HG03095 (cell line): ENCODE data around the gene IFRD2.
"Not testable (repeated sequence)": the region's sequence is repeated elsewhere in the genome, so short reads cannot be mapped to it uniquely, and the experiment has no call there.

Experiments
- ATAC-seq: cut with Tn5 transposase; IDR thresholded peaks from one replicate; pipeline ENCODE4 v1.9.1; 2021; ENCODE audit warnings: moderate library complexity; ENCODE audit not compliant: unreplicated experiment

Gene IFRD2

DNA sequence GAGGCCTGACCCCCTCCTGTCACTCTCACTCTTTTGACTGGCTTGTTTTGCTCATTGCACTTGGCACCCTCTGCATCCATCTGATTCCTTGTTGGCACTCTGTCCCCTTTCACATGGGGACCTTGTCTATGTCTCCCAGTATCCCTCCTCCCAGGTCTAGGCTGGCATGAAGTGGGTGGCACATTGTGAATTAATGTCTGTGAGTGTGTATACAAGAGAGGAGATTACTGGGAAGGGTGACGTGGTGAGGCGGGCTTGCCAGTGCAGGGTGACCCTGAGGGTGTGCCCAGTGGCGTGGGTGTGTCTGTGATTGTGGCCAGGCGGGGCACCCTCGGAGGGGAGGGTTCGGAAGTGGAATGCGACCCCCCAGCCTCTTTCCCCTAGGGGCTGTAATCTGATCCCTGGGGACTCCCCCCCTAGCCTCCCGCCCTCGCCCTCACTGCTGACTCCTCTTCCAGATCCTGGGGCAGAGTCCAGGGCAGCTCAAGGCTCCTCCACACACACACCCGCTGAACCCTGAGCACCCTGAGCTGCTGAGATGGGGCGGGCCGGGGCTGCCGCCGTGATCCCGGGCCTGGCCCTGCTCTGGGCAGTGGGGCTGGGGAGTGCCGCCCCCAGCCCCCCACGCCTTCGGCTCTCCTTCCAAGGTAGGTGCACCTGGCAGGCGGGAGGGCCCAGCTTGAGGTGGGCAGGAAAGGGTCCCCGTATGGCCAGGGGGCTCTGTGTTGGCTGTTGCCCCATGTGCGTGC, 23.4 kb downstream of the IFRD2 start, which contains the start of gene SEMA3B:
Gene SEMA3B (plus strand): TSS at position 445 of the 749 bp plus-strand sequence. CDS start 94 bp downstream, at position 539.
- ATAC-seq: no peak

DNA sequence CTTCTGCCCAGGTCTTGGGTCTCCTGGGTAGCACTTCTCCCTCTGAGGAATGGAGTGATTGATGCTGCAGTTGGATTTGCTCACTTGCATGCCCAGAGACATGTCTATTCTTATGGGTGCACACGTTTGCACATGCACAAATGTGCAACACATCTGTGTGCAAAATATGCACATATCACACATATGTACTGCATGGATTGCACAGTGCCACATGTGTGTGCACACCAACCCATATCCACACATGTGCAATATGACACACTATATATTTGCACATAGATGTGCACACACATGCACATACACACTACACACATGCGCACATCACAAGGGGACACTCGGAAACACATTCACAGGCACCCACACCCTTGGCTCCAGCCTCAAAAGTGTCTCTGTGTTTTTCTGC, 24.0 kb downstream of the IFRD2 start:
- no peak for ATAC-seq

DNA sequence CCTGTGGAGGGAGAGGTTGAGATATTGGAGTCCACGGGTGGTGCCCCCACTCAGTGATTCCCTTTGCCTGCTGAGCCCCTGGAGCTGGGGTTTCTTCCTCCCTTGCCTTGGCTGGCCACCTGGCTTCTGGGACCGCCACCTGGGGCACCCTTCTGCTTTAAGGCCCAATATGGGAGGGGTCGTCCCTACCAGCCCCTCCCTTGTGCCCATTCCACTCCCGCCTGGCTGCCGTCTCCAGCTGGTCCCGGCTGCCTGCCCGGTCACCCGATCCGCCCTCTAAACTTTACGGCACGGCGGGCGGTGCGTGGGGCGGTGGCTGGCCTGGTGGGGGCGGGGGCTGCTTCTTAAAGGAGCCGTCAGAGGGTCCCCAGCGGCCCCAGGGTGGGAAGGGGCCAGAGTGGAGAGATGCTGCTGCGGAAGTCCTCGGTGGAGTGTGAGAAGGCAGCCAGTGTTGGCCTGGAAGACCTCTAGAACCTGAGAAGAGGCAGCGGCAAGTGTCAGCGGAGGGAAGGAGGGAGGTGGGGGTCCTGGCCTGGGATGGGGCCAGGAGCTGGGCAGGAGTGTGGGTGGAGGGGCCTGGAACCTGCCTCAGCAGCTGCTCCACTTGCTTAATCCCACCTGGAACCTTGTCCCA, 24.8 kb downstream of the IFRD2 start:
- ATAC-seq: no peak

DNA sequence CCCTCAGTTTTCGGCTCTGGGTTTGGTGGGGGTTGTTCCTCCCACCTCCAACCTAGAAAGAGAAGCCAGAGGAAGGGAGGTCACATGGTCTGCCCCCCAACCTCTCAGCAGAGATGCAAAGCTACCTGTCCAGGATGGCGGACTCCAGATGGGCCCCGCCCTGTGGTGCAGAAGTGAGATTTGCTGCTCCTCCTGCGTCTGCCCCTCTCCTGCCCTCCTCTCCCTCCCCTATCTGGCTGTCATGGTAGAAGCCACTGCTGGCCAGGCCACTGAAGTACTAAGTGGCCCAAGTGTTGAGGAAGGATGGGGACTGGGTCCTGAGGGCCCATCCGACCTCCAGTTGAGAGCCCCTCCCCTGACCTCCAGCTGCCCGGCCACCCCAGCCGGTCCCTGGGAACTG, 25.4 kb downstream of the IFRD2 start:
- no peak for ATAC-seq

DNA sequence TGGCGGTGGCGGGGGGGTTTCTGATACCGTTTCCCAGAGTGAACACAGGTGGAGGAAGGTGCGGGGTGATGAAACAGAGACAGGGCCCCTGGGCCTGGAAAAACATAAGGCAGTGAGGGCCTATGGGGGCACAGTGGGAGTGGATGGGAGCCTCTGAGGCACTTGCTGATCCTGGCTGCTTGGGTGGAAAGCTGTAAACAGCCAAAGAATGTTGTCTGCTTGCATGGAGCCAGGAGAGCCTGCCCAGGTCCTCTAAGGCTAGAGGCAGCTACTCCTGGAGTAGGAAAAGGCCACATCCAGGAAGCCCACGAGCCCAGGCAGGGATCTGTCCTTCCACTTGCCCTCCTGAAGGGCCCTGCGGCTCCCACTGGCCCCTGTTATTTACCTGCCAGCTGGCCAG, 26.2 kb downstream of the IFRD2 start:
- no peak for ATAC-seq

DNA sequence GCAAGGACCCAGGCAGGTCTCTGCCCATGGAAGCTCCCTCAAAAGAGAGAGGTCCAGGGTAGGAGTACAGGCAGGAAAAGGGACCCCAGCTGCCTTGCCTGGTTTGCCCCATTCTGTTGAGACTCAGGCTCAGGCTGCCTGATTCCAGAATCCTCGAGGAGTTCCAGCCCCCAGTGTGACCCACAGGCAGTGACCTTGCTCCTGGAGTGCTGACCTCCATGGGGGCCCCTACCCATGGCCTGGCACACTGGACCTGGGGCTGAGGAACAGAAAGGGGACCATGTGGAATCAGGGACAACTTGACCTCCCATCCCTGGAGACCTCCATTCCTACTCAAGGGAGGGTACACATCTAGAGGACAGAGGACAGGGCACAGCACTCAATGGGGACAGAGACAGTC, 26.7 kb downstream of the IFRD2 start:
- ATAC-seq: no peak

DNA sequence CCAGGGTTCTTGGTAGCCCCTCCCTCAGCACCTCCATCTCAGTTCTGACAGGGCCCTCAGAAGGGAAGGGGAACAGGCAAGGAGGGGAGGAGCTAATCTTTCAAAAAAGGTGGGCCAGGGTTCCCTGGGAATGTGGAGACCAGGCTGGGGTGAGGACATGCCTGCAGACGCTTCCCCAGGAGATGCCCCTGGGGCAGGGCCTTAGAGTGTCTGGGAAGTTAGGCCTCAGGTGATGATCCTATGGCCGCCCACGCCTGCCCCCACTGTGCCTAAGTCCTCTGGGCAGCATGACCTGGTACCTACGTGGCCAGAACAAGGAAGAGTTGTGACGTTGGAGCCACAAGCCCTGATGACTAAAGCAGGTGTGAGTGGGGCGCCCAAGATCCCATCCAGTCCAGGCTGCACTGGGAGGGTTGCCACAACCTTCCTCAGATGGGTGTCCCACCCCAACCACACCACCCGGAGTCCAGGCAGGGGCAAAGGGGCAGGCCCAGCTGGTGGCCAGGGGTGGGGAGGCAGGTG, 27.2 kb downstream of the IFRD2 start:
- ATAC-seq: no peak

DNA sequence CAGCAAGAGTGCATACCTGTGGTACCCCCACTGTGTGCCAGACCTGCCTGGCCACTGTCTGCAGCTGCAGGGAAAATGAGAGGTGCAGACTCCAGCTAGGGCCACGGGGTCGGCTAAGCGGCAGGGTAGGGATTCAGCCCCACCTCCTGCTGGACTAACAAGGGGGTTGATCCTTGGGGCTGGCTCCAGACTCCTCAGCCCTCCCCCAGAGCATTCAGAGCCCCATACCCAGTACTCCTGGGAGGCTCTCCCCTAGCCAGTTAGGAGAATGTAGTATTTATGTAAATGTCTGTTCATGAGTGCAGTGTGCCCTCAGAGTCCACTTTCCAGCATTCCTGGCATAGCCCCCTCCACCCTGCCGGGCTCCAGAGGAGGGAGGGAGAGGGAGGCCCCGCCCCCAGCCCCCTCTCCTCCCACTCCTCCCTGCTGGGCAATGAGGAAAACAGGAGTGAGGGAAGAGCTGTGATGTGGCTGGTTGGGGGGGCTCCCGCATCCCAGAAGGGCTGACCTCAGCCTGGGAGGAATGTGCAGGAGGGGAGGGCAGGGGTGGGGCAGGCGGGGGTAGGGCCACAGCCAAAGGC, 27.8 kb downstream of the IFRD2 start:
- ATAC-seq: no peak

DNA sequence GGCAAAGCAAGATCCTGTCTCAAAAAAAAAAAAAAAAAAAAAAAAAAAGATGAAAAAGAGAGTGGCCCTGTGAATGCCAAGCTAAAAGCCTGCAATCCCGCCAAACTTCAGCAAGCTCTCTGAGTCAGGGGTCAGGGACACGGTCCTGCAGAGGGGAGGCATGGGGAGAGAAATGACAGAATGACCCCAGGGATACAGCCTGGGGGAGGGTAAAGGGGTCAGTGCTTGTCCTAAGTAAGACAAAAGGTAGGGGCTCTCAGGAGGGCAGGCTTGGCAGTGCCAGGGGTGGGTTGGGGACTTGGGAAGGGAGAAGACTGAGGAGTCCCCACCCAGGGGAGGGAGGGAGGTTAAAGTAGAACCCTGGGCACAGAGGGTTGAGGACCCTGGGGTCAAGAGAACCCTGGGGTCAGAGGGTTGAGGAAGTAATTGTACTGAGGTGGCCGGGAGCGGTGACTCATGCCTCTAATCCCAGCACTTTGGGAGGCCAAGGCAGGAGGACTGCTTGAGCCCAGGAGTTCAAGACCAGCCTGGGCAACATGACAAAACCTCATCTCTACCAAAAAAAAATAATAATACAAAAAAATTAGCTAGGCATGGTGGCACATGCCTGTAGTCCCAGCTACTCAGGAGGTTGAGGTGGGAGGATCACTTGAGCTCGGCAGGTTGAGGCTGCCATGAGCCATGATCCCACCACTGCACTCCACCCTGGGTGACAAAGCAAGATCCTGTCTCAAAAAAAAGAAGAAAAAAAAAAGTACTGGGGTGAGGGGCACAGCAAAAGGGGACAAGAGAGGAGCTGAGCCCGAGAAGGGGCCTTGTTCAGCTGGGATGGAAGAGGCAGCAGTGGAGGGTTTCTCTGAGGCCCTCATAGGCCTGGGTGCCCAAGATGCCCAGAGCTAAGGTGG, 28.5 kb downstream of the IFRD2 start:
- ATAC-seq: no peak

DNA sequence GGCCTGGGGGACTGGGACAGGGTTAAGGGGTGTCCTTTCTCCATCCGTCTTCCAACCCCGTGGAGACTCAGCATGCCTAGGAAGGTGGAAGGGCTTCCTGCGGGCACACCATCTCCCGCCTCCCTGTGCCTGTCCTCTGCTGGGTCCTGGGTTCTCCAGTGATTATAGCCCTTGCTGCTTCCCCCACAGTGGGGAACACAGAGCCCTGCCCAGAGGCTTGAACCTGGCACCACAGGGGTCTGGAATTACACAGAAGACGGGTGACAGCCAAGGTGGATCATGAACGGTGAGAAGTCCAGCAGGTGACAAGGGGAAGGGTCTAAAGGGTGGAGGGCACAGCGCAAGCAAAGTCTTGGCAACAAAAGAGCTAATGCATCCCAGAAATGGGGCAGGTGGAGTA, 29.5 kb downstream of the IFRD2 start:
- no peak for ATAC-seq

DNA sequence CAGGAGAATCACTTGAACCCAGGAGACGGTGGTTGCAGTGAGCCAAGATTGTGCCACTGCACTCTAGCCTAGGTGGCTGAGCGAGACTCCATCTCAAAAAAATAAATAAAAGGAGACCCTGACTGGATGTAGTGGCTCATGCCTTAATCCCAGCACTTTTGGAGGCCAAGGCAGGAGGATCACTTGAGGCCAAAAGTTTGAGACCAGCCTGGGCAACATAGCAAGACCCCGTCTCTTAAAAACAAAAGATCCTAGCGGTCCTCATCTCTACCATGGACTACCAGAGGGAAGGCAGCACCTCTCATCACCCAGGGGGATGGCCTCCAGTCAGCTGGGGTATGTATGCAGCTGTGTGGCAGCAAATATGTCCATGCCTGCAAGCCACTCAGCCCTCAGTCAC, 30.0 kb downstream of the IFRD2 start:
- ATAC-seq: not testable (repeated sequence)

DNA sequence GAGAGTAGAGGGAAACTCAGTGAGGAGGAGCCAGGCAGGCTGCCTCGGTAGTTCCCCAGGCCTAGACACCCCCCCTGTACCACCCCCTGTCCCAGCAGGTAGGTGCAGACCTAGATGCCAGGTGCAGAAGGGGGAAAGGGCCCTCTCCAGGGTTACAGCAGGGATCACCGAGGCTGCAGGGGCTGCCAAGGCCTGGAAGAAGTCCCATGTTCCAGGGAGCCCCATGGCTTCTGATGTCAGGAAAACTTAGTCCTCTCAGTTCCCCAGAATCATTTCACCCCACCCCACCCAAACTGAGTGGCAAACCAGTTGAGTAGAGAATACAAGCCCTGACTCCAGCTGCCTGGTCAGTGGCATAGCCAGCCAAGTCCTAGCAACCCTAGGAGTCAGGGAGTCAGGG, 30.7 kb downstream of the IFRD2 start:
- no peak for ATAC-seq

DNA sequence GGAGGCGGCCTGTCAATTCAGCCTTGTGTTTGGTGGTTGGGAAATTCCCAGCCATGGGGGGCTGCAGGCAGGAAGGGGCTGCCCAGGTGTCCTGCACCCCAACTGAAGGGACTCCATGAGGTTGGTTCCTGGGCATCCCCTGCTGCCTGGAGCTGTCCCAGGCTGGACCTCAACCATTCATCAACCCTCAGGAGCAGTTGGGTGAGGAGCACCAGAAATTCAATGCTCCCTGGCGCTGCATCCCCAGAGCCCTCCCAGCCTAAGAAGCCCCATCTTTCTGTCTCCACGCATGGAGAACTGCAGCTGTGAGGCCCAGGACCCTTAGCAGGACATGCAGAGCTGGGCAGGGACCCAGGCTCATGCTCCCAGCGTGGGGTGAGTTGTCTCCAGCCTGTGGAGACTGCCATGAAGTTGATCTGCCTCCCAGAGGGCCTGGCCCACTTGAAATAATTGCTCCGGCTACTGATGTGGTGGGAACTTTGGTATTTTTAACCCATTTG, 31.2 kb downstream of the IFRD2 start:
- no peak for ATAC-seq

DNA sequence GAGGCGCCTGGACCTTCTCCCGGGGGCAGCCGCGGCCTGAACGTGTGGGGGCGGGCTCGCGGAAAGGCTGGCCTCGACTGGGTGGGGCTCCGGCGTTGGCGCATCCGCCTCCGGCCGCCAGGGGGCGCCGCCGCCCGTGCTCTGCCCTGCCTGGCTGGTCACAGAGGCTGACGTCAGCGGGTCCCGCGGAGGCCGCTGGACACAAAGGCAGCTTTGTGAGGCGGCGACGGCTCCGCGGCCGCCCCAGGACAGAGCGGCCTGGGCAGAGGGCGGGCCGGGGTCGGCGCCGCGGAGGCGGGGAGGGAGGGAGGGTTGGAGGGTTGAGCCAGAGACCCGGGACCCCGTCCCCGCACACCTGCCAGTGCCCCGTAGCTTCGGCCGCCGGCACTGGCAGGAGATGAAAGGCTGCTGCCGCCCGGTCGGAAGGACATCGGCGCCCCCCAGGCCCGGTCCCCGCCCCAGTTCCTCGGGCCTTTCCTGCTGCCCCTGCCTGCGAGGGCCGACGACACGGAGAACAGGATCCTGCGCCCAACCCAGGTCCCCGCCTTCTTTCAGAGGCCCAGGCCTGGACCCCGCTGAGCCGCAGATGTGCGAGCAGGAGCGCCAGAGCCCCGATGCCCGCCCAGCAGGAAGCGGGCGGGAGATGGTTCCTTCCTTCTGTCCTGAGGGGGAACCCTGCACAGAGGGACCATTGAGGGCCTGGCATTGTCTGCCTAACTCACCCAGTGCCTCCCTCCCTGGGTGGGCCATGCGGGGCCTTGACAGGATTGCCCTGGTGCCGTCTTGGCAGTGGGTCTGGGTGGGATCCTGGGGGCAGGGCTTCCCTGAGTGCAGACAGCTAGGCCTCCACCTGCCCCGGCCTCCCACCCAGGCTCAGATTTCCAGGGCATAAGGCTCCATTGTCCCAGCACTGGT, 31.9 kb downstream of the IFRD2 start:
- ATAC-seq: peak; percentile 78

DNA sequence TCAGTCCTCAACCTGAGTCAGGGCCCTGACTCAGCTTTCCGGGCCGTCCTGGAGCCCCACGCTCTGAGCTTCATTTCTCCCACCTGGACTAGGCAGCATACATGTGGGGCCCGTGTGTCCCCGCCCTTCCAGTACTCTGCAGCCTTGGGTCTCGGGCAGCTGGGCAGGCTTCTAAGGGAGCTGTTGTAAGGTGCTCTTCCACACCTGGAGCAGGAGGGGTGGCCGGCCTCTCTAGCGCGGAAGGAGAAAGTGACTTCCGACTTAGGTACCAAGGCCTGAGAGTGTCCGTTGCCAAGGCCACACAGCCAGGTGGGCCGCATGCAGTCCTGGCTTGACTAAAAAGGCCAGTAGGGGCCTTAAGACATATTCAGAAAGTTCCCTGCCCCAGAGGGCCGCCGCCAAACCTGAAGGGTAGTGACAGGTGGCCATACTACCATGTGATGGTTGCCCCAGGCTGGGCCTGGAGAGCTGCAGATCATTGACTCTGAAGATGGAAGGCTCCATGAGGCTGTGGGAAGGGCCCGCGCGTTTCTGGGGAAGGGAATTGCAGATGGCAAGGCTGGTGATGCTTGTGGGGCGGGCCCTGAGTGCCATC, 32.7 kb downstream of the IFRD2 start:
- peak; percentile 14 for ATAC-seq

DNA sequence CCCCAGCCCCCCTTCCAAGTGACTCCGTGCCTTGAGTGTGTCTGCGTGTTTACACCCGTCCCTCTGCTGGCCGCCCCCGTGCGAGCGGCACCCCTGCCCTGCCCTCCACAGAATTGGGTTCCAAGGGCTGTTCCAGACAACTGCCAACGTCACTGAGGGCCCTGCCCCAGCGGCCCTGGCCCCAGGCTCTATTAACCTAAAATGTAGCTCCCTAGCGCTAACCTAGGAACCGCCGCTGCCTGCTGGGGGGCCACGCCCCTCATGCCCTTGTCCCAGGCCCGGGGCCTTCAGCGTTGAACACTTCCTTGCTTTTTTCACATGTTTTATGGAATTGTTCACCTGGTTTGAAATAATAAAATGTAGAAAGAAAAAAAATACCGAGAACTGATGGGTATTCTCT, 33.2 kb downstream of the IFRD2 start:
- ATAC-seq: no peak

DNA sequence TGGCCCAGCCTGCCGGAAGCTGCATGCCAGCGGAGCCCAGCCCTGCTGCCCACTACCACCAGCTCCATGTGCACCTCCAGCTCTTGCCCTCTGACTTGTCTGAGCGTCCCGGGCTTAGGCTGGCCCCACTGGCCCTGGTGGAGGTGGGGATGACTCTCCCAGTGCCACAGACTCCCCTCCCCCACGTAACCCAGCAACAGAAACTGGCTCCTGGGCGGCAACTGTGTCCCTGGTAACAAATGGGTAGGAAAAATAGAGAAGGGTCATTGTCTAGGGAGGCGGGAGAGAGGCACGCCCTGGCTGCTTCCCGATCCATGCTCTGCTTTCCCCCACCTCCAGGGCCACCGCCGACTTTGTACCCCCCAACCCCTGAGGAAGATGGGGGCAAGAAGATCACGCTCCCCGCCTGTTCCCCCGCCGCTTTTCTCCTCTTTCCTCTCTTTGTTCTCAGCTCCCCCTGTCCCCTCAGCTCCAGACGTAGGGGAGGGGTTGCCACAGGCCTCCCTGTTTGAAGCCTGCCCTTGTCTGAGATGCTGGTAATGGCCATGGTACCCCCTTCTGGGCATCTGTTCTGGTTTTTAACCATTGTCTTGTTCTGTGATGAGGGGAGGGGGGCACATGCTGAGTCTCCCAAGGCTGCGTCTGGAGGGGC, 34.1 kb downstream of the IFRD2 start:
- no peak for ATAC-seq

DNA sequence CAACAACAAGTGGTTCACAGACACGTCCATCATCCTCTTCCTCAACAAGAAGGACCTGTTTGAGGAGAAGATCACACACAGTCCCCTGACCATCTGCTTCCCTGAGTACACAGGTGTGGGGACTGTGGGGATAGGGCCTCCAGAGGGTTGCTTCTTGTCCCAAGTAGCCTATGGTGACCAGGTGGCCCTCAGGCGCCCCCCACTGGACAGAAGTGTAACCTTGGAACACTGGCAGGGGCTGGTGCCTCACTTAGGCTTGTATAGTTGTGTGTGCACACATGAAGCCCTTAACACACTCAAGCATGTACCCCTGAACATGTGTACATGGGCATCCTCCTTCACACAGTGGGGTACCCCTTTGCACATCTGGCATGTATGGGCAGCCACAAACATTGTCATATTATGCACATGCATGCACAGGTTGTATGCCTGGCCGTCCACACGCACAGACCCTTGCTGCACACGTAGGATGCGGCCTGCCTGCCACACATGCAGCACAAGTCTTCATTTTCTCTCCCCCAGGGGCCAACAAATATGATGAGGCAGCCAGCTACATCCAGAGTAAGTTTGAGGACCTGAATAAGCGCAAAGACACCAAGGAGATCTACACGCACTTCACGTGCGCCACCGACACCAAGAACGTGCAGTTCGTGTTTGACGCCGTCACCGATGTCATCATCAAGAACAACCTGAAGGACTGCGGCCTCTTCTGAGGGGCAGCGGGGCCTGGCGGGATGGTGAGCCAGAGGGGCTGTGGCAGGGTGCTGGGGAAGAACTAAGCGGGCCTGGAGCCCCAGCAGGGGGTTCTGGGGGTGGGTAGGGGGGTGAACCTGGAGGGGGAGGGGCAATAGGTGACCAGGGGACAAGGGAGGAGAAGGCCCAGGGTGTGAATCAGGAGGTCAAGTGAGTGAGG, 35.0 kb downstream of the IFRD2 start:
- ATAC-seq: no peak
